ENCODE data around the gene MED31. TPM values are rescaled to one million over a fixed set of nuclear protein-coding genes. Genes with fewer than 3 reads are reported as not detected.
"Not testable (repeated sequence)": the region's sequence is repeated elsewhere in the genome, so short reads cannot be mapped to it uniquely, and the experiment has no call there.

MED31 gene
- total RNA-seq = 13.8 TPM

DNA sequence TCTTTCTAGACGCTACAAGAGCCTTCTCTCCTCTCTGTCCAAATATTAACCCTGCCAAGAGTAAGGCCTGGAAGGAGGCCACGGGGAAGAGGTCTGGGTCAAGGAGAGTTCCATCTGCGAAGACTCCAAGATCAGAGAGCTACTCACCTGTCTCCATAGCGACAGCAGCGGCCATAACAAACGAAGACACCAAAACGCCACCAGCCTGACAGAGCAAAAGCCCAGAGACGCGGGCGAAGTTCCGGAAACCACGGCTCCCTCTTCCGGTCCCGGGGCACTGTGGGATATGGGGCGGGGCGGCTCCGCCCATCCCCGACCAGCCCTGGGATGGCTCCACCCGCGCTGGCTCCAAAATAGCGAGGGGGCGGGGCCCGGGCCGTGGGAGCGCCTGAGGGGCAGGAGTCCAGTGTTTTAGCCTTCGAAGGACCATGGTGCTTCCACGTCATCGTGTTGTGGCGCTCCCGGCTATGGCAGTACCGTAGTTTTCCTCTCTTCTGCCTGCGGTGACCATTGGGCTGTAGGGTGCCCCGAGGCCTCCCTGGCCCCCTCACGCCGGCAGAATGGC lies at the start of gene MED31, which contains the start of gene C17orf100:
Gene MED31 (minus strand): TSS at position 252 of the 565 bp plus-strand sequence. CDS start 77 bp downstream, at position 175.
Gene C17orf100 (plus strand): TSS at position 409 of the 565 bp plus-strand sequence. CDS start 152 bp downstream, at position 561.
- DNase-seq (ENCODE audit: low spot score) (peak; percentile 96), ATAC-seq (peak; percentile 98)
- intact Hi-C loops (cut with DNase I) = no loop called here

DNA sequence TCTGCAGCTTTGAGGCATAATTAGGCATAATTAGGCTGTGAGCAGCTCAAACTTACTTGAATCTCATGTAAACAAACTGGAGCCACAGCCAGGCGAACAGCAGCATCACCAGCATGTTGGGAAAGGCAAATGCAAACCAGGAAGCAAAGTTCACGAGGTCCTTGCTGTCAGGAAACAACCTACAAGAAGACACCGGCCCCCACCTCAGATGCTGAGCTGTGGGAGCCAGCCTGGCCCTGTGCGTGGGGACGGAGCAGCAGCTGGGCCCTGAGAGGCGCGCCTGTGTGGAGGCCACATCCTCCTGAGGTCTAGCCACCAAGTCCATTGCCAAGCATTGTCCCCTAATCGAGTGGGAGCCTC lies 49.5 kb upstream of the MED31 start:
- no peak for ATAC-seq
- intact Hi-C loops (cut with DNase I) = no loop called here
- DNase-seq (ENCODE audit: low spot score) = no peak

DNA sequence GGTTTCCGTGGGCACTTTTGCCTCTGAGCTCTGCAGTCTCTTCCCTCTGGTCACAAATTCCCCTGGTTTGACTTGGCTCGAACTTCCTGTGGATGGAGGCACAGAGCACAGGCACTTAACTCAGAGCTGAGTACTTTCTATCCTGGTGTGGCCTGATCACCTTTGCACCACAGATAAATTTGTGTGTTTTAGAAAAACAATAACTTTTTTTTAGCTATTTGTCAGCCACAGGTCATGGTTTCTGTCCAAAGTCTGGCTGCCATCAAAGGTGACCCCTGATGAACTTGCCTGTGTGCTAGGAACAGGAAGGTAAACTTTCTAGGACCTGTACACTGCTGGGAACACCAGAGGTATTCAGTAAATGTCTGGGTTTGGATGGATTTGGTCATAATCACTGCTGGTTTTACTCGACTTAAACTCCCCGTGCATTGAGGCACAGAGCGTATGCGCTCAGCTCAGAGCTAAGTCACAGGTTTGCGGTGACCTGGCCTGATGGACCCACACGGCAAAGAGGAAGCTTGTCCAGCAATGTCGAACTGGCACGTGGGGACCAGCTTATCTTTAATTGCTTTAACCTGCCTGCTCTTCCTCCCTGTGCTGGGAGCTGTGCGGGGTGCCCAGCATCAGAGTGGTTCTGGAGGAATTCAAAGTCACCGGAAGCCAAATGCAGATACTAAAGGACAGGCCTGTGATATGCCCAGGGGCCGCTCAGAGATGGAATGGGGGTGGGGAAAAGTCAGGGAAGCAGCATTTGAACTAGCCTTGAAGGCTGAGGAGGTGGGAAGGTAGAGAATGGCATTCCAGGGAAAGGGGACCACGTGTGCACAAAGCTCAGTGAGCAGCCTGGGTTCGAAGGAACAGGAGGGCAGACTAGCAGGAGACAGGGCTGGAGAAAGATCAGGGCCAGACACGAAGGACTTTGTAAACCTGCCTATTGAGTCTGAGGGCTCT lies 48.9 kb upstream of the MED31 start:
- DNase-seq (ENCODE audit: low spot score) = peak; percentile 19
- ATAC-seq = no peak
- intact Hi-C loops (cut with DNase I) = no loop called here

DNA sequence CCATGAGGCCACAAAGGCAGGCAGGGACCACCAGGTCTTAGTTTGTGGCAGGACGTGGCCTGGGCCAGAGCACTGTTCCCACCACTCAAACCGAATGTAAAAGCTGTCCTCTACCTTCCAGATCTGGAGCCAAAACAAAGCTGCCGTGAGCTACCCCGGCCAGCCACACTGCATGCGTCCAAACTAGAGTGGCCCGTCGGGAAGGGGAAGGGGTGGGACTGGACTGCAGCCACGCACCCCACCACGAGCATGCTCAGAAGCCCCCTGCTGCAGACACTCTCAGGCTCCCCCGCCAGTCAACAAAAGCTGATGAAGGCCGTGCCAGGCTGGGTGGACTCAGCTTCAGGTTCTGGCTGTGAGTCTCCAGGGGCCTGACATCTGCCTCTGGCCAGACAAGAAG lies 46.6 kb upstream of the MED31 start:
- no peak for ATAC-seq
- intact Hi-C loops (cut with DNase I) = no loop called here
- DNase-seq (ENCODE audit: low spot score) = no peak

DNA sequence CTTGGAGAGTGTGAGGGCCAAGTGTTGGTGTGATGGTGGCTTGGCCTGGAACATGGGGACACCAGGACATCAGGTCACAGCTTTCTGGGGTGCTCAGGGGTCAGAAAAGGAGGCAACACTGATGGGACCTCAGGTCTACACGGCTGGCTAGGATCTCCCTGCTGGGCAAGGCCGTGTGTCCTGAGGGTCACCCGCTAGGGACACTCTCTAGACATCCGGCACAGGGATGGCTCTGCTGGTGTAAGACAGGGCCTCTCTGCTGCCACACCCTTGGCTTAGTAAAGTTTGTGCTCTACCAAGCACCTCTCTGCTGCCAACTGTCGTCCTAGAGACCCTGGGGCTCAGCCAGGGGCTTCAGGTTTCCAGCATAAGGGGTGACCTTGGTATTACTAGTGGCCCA lies 45.5 kb upstream of the MED31 start:
- DNase-seq (ENCODE audit: low spot score) = peak; percentile 22
- ATAC-seq = no peak
- intact Hi-C loops (cut with DNase I) = no loop called here

DNA sequence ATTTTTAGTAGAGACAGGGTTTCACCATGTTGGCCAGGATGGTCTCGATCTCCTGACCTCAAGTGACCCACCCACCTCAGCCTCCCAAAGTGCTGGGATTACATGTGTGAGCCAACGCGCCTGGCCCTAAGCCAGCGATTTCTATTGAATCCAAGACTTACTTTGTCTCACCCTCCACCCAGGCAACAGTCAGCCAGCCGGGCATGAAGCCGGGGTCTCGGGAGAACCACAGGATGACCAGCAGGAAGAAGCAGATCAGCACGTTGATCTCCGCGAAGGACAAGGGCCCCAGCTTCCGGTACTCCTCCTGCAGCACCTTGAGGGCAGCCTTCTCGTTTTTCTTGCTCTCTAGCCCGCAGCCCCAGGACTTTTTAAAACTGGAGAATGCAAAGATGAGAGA lies 44.2 kb upstream of the MED31 start:
- intact Hi-C loops (cut with DNase I) = no loop called here
- no peak for DNase-seq (ENCODE audit: low spot score)
- no peak for ATAC-seq

DNA sequence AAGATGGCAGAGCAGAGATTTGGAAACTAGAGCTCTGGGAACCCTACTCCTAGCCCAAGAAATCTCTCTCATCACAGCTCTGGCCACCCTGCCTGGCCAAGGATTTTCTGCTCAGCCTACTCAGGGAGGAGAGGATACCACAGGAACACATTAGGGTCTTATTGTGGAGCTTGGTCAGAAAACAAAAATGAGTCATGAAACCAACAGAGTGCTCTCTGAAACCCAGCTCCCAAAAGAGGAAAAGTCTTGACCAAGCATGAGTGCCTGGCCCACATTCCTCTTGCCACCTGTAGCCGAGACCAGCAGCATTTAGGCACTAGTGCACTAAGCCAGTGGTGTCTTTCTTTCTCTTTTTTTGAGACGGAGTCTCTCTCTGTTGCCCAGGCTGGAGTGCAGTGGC lies 43.6 kb upstream of the MED31 start:
- intact Hi-C loops (cut with DNase I) = no loop called here
- no peak for ATAC-seq

DNA sequence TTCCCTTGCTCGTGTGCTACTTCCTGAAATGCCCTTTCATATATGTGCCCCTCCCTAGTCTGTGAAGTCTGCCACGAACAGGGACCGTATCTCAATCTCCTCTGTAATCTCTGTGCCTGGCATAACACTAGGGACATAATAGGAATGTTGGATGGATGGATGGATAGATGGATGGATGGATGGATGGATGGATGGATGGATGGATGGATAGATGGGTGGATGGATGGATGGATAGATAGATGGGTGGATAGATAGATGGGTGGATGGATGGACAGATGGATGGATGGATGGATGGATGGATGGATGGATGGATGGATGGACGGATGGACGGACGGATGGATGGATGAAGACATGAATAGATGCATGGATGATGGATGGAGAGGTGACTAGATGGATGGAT lies 40.6 kb upstream of the MED31 start:
- DNase-seq (ENCODE audit: low spot score); ATAC-seq; intact Hi-C loops (cut with DNase I): not testable (repeated sequence)

More for the DNA sequence above, 43.6 kb upstream of the MED31 start:
- DNase-seq (ENCODE audit: low spot score) = no peak

DNA sequence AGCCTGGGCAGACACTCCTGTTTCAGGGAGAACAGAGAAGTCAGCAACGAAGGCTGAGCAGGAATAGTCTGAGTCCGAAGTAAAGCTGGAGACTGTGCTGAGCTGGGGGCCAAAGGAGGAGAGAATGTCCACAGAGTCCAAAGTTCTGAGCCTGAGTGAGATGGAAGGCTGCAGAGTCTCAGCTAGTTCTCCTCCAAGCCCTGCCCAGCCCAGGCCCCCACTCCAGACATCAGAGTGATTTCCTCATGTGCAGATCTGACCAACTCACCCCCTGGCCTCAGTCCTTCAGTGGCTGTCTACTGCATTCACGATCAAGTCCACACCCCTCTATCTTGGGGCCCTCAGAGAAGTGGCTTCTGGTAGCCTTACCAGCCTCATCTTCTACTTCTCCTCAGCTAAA lies 40.1 kb upstream of the MED31 start:
- ATAC-seq (no peak), DNase-seq (ENCODE audit: low spot score) (no peak)
- intact Hi-C loops (cut with DNase I) = no loop called here

DNA sequence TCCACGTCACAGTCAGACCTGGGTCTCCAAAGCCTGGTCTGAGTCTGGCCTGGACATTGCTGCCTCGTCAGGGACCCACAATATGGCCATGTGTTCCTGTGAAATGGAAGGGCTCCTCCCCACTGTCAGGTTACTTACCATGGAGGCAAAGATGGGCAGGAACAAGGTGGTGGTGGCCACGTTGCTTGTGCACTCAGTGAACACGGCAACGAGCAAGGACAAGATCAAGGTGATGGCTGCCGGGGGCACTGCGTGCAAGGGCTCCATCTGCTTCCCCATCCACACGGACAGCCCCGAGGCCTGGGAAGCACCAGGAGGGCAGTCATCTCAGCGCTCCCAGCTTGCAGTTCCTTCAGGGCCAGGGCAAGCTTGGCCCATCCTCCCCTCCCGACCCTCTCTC lies 39.2 kb upstream of the MED31 start:
- DNase-seq (ENCODE audit: low spot score) = no peak
- intact Hi-C loops (cut with DNase I) = no loop called here
- ATAC-seq = no peak

DNA sequence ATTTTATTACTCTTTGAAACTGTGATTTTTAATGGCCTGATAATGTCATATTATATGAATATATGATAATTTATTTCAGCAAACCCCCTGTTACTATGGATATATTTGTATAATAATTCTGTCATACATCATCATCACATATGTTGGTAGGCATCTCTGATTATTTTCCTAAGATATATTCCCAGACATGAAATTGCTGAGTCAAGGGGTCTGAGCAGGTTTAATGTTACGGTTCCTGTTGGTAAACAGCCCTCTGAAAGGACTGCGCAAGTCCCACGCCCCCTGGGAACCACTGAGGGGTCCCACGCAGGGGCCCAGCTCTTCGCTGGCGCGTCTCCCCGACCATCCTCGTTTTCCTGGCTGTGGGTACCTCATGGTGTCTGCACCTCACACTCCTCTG lies 37.5 kb upstream of the MED31 start:
- DNase-seq (ENCODE audit: low spot score) (no peak), ATAC-seq (no peak)
- intact Hi-C loops (cut with DNase I) = no loop called here

DNA sequence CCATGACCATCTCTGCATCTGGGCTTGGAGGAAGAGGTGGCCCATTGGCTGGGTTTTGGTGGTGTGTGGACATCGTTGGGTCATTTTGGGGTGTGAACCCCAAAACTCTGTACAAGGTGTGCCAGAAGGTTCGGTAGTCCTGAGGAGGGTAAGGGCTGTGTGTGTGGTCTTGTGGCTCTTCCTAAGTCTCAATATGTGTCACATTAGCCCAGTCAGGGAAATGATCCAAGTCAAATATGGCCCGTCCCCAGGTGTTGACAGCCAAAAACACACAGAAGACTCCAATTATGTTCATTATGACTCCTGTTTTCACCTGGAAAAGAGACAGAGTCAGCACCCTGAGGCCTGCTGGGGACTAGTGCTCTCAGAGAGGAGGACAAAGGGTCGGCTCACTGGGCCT lies 34.6 kb upstream of the MED31 start:
- intact Hi-C loops (cut with DNase I) = no loop called here
- DNase-seq (ENCODE audit: low spot score) (no peak), ATAC-seq (no peak)

DNA sequence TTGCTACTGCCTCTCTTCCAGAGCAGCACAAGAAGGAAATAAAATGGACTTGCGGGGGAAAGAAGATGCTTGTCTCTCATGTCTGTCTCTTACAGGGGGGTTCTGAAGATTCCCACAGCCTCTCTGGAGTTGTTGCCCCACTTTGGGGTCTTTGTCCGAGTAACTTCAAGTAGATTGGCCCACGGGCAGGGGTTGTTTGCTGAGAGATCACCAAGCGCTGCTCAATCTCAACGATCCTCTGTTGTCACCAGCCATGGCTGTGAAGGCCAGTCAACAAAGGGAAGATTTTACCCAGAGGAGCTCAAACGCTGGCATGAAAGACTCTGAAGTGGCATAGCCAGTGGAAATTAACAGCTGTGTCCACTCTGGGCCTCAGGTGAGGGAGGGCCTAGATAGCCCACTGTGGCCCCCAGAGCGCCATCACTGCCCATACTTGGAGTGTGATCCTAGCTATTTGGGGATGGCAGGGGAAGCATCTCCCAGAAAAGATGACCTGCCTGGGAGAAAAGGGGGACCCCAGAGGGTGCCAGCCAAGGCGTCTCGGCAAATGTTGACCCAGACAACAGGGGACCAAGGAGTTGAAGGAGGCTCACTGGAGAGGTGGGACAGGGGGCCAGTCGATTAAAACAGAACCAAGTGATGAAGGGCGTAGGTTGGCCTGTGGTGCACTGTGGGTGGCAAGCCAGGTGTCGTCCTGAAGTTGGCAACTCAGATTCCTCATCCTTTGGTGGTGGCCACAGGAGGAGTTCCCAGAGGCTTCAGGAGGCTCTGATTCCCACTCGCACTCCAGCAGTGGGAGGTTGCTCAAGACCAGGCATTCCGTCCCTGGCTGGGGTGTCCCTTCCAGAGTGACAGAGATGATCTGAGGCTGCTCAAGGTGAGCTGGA lies 33.7 kb upstream of the MED31 start:
- intact Hi-C loops (cut with DNase I) = no loop called here

DNA sequence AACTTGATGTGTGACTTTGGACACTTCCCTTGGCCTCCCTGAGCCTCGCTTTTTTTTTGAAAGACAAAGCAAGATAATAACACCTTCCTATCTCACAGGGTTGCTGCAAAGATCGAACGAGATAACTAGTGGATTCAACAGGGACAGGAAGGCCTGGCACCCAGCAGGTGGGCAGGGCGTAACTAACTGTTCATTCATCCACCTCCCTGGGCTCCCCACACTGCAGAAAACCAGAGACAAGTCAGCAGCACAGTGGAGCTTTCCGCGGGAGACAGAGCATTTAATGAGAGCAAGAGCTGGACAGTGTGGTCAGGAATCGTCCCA lies 33.0 kb upstream of the MED31 start:
- intact Hi-C loops (cut with DNase I) = no loop called here
- DNase-seq (ENCODE audit: low spot score) (no peak), ATAC-seq (no peak)

More for the DNA sequence above, 33.7 kb upstream of the MED31 start:
- ATAC-seq (no peak), DNase-seq (ENCODE audit: low spot score) (no peak)

DNA sequence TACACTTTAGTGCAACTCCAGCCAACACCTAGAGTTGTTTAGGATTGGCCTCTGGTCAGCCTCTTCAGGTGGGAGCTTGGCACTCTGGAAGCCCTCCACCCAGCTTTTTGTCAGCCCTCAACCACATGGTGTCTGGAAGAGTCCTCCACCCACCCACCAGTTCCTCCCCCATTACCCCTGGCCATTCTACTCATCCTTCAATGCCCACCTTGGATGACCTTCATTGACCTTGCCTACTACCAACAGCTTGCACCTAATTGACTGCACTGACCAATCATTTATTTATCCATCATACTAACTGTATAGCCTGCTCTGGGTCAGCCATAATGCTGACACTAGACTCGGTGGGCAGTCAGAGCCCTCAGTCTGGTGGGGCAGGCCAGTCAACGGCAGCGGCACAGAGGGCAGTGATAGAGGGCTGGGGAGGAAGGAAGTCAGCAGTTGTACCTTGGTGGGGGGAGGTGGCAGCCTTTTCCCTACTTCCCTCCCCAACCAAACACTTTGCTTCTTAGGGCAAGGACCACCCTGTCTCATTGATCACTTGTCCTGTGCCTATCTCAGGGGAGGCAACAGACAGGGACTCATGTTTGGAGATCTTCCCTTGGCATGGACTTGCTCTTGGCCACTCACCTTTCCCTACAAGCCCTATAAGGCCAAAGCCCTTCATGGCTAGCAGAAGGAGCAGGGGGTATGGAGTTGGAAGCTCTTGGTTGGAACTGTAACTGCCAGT lies 32.5 kb upstream of the MED31 start:
- ATAC-seq = no peak
- intact Hi-C loops (cut with DNase I) = no loop called here
- no peak for DNase-seq (ENCODE audit: low spot score)

DNA sequence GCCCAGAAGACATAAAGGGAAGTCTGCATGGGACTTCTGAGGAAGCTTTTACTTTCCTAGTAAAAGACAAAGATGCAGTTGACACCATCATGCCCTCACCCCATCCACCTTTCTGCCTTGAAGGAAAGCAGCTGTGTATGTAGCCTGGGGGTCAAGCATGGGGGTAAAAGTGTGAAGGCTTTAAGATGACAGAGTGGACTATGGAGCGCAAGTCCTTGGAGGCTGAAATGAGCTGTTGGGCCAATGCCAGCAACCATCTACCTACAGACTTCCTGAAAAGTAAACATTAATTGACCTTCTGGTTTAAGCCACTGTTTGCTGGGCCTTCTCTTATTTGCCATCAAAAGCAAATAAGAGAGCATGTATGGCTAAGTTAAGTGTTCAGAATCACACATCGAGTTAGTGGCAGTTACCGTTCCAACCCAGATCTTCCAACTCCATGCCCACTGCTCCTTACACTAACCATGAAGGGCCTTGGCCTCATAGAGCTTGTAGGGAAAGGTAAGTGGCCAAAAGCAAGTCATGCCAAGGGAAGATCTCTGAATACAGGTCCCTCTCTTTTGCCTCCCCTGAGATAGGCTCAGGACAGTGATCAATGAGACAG lies 31.8 kb upstream of the MED31 start:
- no peak for ATAC-seq
- DNase-seq (ENCODE audit: low spot score) = no peak
- intact Hi-C loops (cut with DNase I) = no loop called here

DNA sequence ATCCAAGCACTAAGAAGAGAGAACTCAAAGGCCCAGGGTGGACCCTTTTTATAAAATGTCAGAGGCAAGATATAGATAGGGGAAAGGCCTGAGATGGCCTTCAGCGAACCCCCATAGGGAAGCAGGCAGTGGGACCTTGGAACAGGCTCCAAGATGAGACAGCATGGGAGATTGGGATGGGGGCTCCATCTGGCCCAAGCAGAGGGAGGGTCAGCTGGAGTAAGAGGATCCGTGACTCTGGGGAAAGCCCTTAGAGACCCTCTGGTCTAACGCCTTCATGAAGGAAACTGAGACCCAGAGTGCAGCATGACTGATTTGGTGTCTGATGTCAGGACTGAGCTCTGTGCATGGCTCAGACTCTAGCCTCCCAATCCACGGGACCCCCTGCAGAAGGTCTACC lies 30.9 kb upstream of the MED31 start:
- ATAC-seq (no peak), DNase-seq (ENCODE audit: low spot score) (no peak)
- intact Hi-C loops (cut with DNase I) = no loop called here

DNA sequence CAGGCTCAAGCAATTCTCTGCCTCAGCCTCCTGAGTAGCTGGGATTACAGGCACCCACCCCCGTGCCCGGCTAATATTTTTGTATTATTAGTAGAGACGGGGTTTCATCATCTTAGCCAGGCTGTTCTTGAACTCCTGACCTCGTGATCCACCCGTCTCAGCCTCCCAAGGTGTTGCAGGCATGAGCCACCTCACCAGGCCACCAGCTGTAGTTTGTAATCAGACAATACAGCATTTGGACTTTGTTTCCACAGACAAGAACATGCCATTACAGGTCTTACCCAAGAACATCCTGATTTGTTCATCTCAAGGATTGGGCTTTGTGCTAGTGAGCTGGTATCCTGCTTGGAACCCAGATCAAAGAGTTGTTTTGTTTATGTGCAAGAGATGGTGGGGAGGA lies 30.3 kb upstream of the MED31 start:
- DNase-seq (ENCODE audit: low spot score) = no peak
- intact Hi-C loops (cut with DNase I) = no loop called here
- ATAC-seq = no peak

DNA sequence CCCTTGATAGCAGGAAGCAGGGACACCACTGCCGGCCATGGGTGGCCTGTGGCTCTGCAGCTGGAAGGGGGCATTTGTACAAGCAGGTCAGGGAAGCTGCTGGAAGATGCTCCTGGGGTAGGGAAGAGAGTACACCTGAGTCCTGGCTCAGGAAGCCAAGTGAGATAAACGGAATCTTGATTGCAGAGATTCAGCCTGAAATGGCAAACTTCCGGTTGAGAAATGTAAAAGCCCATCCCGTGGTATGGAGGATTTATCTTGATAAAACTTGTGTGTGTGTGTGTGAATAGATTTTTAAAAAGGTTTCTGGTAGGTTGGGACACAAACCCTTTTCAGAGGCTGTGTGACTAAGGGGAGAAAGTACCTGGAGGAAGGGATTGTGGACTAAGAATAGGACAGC lies 29.8 kb upstream of the MED31 start:
- DNase-seq (ENCODE audit: low spot score) (no peak), ATAC-seq (no peak)
- intact Hi-C loops (cut with DNase I) = no loop called here
